Cardiac fibroblast (primary cell): ENCODE results near the gene TEKT2.

Experiments used
- DNase-seq, 2 donors: peaks; one replicate each; pipeline versions ENCODE4 v3.0.0 to v3.0.0-alpha.2; 2010; ENCODE audit warnings: low read depth in 2 of 2
- H3K4me3 ChIP-seq, 2 donors: replicated peaks in 1 of 2; 1 replicate in 1 of 2; 2 replicates in 1 of 2; pipeline ENCODE4 v1.5.1; 2011; ENCODE audit warnings: low read depth in 2 of 2, low read length in 2 of 2, mild to moderate bottlenecking in 2 of 2, moderate library complexity in 1 of 2
- CTCF ChIP-seq: IDR thresholded peaks from one replicate; pipeline ENCODE4 v1.5.1; 2011; ENCODE audit warnings: low read depth, mild to moderate bottlenecking, low read length, inconsistent platforms

Gene TEKT2

GRCh38 chr1:36100376-36100775, 16.5 kb downstream of the TEKT2 start:
- TF ChIP-seq CTCF: no peak
- DNase-seq: no peak
- no peak overlapping the region for H3K4me3 ChIP-seq

- no peak overlapping the region for H3K4me3 ChIP-seq
- no peak for TF ChIP-seq CTCF
- DNase-seq: no peak
These were observed 17.7 kb downstream of the TEKT2 start for GRCh38 chr1:36101546-36101945.

GRCh38 chr1:36106269-36106668, 22.4 kb downstream of the TEKT2 start:
- no peak for DNase-seq
- no peak for TF ChIP-seq CTCF
- H3K4me3 ChIP-seq: no peak overlapping the region

GRCh38 chr1:36107394-36107793, 23.5 kb downstream of the TEKT2 start:
- no peak for TF ChIP-seq CTCF
- no peak for DNase-seq
- no peak overlapping the region for H3K4me3 ChIP-seq

- peak in 1 of 2 donors; percentile 43 for DNase-seq
- no peak for TF ChIP-seq CTCF
- H3K4me3 ChIP-seq: no peak overlapping the region
These were observed 24.4 kb downstream of the TEKT2 start for GRCh38 chr1:36108314-36108713.

- no peak overlapping the region for H3K4me3 ChIP-seq
- TF ChIP-seq CTCF: no peak
- peak; percentile 62 to 79 for DNase-seq
These were observed 25.3 kb downstream of the TEKT2 start for GRCh38 chr1:36109041-36109679.

GRCh38 chr1:36111151-36111550, 27.3 kb downstream of the TEKT2 start:
- no peak for DNase-seq
- no peak overlapping the region for H3K4me3 ChIP-seq
- no peak for TF ChIP-seq CTCF
